ENCODE results near the gene FZD1. TPM values are rescaled to one million over a fixed set of nuclear protein-coding genes. Genes with fewer than 3 reads are reported as not detected.

The FZD1 gene
- total RNA-seq, 1 experiment from 2014 or later, result 1.5 TPM

GRCh38 chr7:91249506-91250233 lies 14.6 kb upstream of the FZD1 start:
- BruUV-seq (replicated peaks), result no TSS peak
- TF ChIP-seq, protein P1, sequence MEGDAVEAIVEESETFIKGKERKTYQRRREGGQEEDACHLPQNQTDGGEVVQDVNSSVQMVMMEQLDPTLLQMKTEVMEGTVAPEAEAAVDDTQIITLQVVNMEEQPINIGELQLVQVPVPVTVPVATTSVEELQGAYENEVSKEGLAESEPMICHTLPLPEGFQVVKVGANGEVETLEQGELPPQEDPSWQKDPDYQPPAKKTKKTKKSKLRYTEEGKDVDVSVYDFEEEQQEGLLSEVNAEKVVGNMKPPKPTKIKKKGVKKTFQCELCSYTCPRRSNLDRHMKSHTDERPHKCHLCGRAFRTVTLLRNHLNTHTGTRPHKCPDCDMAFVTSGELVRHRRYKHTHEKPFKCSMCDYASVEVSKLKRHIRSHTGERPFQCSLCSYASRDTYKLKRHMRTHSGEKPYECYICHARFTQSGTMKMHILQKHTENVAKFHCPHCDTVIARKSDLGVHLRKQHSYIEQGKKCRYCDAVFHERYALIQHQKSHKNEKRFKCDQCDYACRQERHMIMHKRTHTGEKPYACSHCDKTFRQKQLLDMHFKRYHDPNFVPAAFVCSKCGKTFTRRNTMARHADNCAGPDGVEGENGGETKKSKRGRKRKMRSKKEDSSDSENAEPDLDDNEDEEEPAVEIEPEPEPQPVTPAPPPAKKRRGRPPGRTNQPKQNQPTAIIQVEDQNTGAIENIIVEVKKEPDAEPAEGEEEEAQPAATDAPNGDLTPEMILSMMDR (IDR thresholded peaks at IDR 0.05; ENCODE audit: insufficient read depth in 1 of 2, low read depth in 1 of 2, low read length in 1 of 2, severe bottlenecking in 1 of 2, unreplicated experiment in 1 of 2), result no peak
- no peak overlapping the region for H3K4me3 Mint-ChIP-seq (ENCODE audit: unreplicated experiment)
- CTCF ChIA-PET, result no interaction called here
- no peaks in the 10 kb centered on the region for H3K36me3 ChIP-seq (ENCODE audit: control insufficient read depth, insufficient read depth, low read length)
- H3K9me3 Mint-ChIP-seq (ENCODE audit: unreplicated experiment), result no peaks in the 10 kb centered on the region
- H3K4me1 Mint-ChIP-seq (ENCODE audit: low read depth, unreplicated experiment), result no peaks in the 10 kb centered on the region
- POLR2A ChIA-PET, result interaction anchor here (0.7 kb wide), 1 partner anchor 18 kb away, joined by 5 read pairs; no protein-coding TSS in a partner anchor
- no peak overlapping the region for H3K27ac Mint-ChIP-seq (ENCODE audit: unreplicated experiment)
- no peaks in the 10 kb centered on the region; the same call in 1 of the 2 replicates for H3K27me3 ChIP-seq (replicated peaks; ENCODE audit: control insufficient read depth, insufficient read depth, low read length)
- no peak for DNase-seq
- peaks cover 10% of the 10 kb centered on the region for H3K27me3 Mint-ChIP-seq (ENCODE audit: insufficient read depth, unreplicated experiment)
- H3K36me3 Mint-ChIP-seq (ENCODE audit: insufficient read depth, unreplicated experiment), result no peaks in the 10 kb centered on the region
- no peaks in the 10 kb centered on the region for H3K9me3 ChIP-seq
- intact Hi-C loops (cut with micrococcal nuclease; ENCODE audit: unreplicated experiment), result no loop called here
- H3K4me3 ChIP-seq (ENCODE audit: low read depth, low read length), result no peak overlapping the region
- H3K4me1 ChIP-seq, result no peaks in the 10 kb centered on the region

GRCh38 chr7:91250706-91251105 lies 13.5 kb upstream of the FZD1 start:
- no peak overlapping the region for H3K27ac Mint-ChIP-seq (ENCODE audit: unreplicated experiment)
- H3K4me1 Mint-ChIP-seq (ENCODE audit: low read depth, unreplicated experiment), result no peaks in the 10 kb centered on the region
- no peak overlapping the region for H3K4me3 Mint-ChIP-seq (ENCODE audit: unreplicated experiment)
- CTCF ChIA-PET, result no interaction called here
- Histone ChIP-seq H3K4me1 (no peaks in the 10 kb centered on the region), H3K27me3 (replicated peaks; ENCODE audit: control insufficient read depth, insufficient read depth, low read length) (no peaks in the 10 kb centered on the region; the same call in 1 of the 2 replicates), H3K4me3 (ENCODE audit: low read depth, low read length) (no peak overlapping the region), H3K9me3 (no peaks in the 10 kb centered on the region; the same call in 1 of the 2 replicates), H3K36me3 (ENCODE audit: control insufficient read depth, insufficient read depth, low read length) (no peaks in the 10 kb centered on the region)
- H3K27me3 Mint-ChIP-seq (ENCODE audit: insufficient read depth, unreplicated experiment), result peaks cover 12% of the 10 kb centered on the region
- no peaks in the 10 kb centered on the region for H3K36me3 Mint-ChIP-seq (ENCODE audit: insufficient read depth, unreplicated experiment)
- TF ChIP-seq, protein P1 (IDR thresholded peaks at IDR 0.05; ENCODE audit: insufficient read depth in 1 of 2, low read depth in 1 of 2, low read length in 1 of 2, severe bottlenecking in 1 of 2, unreplicated experiment in 1 of 2), result no peak
- BruUV-seq (replicated peaks), result no TSS peak
- H3K9me3 Mint-ChIP-seq (ENCODE audit: unreplicated experiment), result peaks cover 5% of the 10 kb centered on the region
- DNase-seq, result no peak
- intact Hi-C loops (cut with micrococcal nuclease; ENCODE audit: unreplicated experiment), result no loop called here
- POLR2A ChIA-PET, result no interaction called here

DNA sequence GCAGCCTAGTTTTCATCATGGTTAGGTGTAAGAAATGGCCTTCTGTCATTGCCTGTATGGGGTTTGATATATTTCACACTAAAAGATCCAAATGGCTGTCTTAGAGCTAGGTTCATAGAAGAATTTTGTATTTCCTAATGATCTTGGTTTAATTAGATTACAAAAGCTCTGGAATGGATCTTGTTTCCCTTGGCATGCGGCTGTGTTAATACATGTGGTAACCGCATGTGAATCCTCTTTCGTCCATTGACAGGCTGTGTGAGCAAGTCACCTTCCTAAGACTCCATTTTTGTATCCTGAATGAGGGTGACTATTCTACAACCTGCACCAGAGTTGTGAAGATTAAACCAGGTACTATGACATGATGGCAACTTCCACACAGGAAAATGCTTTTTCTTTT lies 12.4 kb upstream of the FZD1 start:
- Histone ChIP-seq H3K9me3 (no peaks in the 10 kb centered on the region; the same call in 1 of the 2 replicates), H3K4me1 (no peaks in the 10 kb centered on the region), H3K27me3 (replicated peaks; ENCODE audit: control insufficient read depth, insufficient read depth, low read length) (no peaks in the 10 kb centered on the region), H3K4me3 (ENCODE audit: low read depth, low read length) (no peak overlapping the region), H3K36me3 (ENCODE audit: control insufficient read depth, insufficient read depth, low read length) (no peaks in the 10 kb centered on the region)
- DNase-seq, result no peak
- TF ChIP-seq, protein P1 (IDR thresholded peaks at IDR 0.05; ENCODE audit: insufficient read depth in 1 of 2, low read depth in 1 of 2, low read length in 1 of 2, severe bottlenecking in 1 of 2, unreplicated experiment in 1 of 2), result no peak
- Mint-ChIP-seq H3K4me3 (ENCODE audit: unreplicated experiment) (no peak overlapping the region), H3K4me1 (ENCODE audit: low read depth, unreplicated experiment) (no peaks in the 10 kb centered on the region), H3K9me3 (ENCODE audit: unreplicated experiment) (peaks cover 15% of the 10 kb centered on the region), H3K27ac (ENCODE audit: unreplicated experiment) (no peak overlapping the region), H3K36me3 (ENCODE audit: insufficient read depth, unreplicated experiment) (no peaks in the 10 kb centered on the region), H3K27me3 (ENCODE audit: insufficient read depth, unreplicated experiment) (peaks cover 18% of the 10 kb centered on the region)
- CTCF ChIA-PET, result no interaction called here
- intact Hi-C loops (cut with micrococcal nuclease; ENCODE audit: unreplicated experiment), result no loop called here
- POLR2A ChIA-PET, result no interaction called here
- no TSS peak for BruUV-seq (replicated peaks)

Measured in Caco-2 (cell line).